NB4 (cell line): ENCODE results near the gene ENGASE.

Source experiments
- MAX ChIP-seq: IDR thresholded peaks from 2 replicates; pipeline ENCODE4 v1.6.1; 2011; ENCODE audit warnings: low read depth, low read length
- POLR2A ChIP-seq: IDR thresholded peaks from 2 replicates; pipeline ENCODE4 v1.6.1; 2011; ENCODE audit warnings: mild to moderate bottlenecking; ENCODE audit not compliant: insufficient read length; ENCODE audit errors: extremely low read depth
- TF ChIP-seq, protein P1 (sequence below): IDR thresholded peaks from one replicate; pipeline ENCODE4 v1.5.1; 2012; ENCODE audit warnings: low read depth, low read length

DNA sequence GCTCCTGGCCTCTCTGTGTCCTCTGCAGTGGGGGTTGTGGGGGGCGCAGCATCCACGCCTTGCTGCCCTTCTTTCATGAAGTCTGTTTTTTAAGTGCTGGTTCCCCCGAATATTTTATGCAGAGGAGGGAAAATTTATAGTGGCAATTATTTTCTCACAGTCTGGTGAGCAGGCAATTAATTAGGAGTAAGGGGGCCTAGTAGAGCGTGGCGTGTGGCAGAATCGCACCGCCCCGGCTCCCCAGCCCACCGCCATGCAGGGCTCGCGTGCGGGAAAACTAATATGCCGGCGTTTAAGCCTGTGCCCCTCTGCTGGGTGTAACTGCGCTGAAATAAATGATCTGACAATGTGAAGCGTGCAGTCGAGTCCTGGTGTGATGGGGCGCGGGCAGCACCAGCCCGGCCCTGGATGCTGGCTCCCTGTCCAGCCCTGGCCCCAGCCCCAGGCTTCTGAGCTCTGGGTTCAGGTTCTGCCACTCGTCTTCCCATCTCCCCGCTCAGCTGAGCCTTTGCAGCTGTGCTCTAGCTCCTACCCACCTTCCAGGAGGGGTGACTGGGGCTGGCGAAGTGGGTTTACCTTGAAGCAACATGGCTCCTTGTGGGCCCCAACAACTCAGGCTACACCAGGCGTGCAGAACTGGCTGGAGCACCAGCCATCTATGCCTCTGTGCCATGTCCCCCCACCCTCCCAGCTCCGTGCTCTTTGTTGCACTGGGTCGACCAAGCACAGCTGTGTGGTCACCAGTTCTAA lies 13.8 kb downstream of the ENGASE start:
- TF ChIP-seq, protein P1, sequence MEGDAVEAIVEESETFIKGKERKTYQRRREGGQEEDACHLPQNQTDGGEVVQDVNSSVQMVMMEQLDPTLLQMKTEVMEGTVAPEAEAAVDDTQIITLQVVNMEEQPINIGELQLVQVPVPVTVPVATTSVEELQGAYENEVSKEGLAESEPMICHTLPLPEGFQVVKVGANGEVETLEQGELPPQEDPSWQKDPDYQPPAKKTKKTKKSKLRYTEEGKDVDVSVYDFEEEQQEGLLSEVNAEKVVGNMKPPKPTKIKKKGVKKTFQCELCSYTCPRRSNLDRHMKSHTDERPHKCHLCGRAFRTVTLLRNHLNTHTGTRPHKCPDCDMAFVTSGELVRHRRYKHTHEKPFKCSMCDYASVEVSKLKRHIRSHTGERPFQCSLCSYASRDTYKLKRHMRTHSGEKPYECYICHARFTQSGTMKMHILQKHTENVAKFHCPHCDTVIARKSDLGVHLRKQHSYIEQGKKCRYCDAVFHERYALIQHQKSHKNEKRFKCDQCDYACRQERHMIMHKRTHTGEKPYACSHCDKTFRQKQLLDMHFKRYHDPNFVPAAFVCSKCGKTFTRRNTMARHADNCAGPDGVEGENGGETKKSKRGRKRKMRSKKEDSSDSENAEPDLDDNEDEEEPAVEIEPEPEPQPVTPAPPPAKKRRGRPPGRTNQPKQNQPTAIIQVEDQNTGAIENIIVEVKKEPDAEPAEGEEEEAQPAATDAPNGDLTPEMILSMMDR: no peak
- TF ChIP-seq MAX (no peak), POLR2A (no peak)
